ENCODE measurements around the gene PODXL2. TPM values are rescaled to one million over a fixed set of nuclear protein-coding genes. Genes with fewer than 3 reads are reported as not detected.

The PODXL2 gene
- total RNA-seq, 1 experiment from 2014 or later: 5.7 TPM

GRCh38 chr3:127678611-127679533 is 49.9 kb downstream of the PODXL2 start:
- H3K4me3 ChIP-seq (replicated peaks in 1 of 2; ENCODE audit: low read depth in 1 of 2, low read length in 2 of 2): no peak overlapping the region
- H2AFZ ChIP-seq (ENCODE audit: low read depth, low read length, poor library complexity, severe bottlenecking): no peak overlapping the region
- no peaks in the 10 kb centered on the region for H3K36me3 ChIP-seq (ENCODE audit: control insufficient read depth in 1 of 2, insufficient read depth in 2 of 2, low read length in 2 of 2)
- no peaks in the 10 kb centered on the region for H3K9me2 ChIP-seq (ENCODE audit: insufficient read depth)
- no peak overlapping the region for H3K9ac ChIP-seq (ENCODE audit: low read length)
- ChIA-PET CTCF (interaction anchor here (0.9 kb wide), 1 partner anchor 12 kb away, joined by 3 read pairs; no protein-coding TSS in a partner anchor), POLR2A (no interaction called here), RAD21 (ENCODE audit: low non-redundant PET in 1 of 2, low total read pairs in 2 of 2, uncharacterized antibody in 2 of 2, unreplicated experiment in 2 of 2) (no interaction called here)
- no peaks in the 10 kb centered on the region for H3K27me3 ChIP-seq (ENCODE audit: insufficient read depth, low read length)
- peaks cover 0 to 2% of the 10 kb centered on the region in 2 experiments; a peak in 1 of 4 replicates for H3K4me1 ChIP-seq (ENCODE audit: control insufficient read depth in 1 of 2, insufficient read depth in 2 of 2, low read length in 2 of 2)
- no peaks in the 10 kb centered on the region for H4K20me1 ChIP-seq (ENCODE audit: insufficient read depth)
- DNase-seq (ENCODE audit: low read depth, low spot score): no peak
- intact Hi-C loops (cut with micrococcal nuclease): no loop called here
- H3K4me2 ChIP-seq (ENCODE audit: low read length): no peak overlapping the region
- H3K9me3 ChIP-seq (ENCODE audit: control insufficient read depth in 1 of 2, insufficient read depth in 1 of 2, low read depth in 1 of 2, low read length in 2 of 2): no peaks in the 10 kb centered on the region
- H3K27ac ChIP-seq (ENCODE audit: low read depth, low read length): no peak overlapping the region
- H3K79me2 ChIP-seq (ENCODE audit: insufficient read depth, low read length): no peaks in the 10 kb centered on the region
- BruUV-seq (replicated peaks): no TSS peak
- TF ChIP-seq ZNF274 (IDR thresholded peaks at IDR 0.05; ENCODE audit: low read depth, low read length) (no peak), SIN3A (IDR thresholded peaks at IDR 0.05; ENCODE audit: low read depth) (no peak), TCF7L2 (IDR thresholded peaks at IDR 0.05; ENCODE audit: borderline replicate concordance, extremely low read depth, insufficient read depth, insufficient read length) (no peak), POLR2A (IDR thresholded peaks at IDR 0.05; ENCODE audit: borderline replicate concordance, extremely low read depth, insufficient read depth, insufficient read length) (no peak)
- no peak for ATAC-seq

- no peak for ATAC-seq
- ChIA-PET CTCF (interaction anchor here (0.7 to 0.9 kb wide), 2 partner anchors 11 to 14 kb away, joined by 3 read pairs; no protein-coding TSS in a partner anchor), RAD21 (ENCODE audit: low non-redundant PET in 1 of 2, low total read pairs in 2 of 2, uncharacterized antibody in 2 of 2, unreplicated experiment in 2 of 2) (no interaction called here), POLR2A (no interaction called here)
- no peaks in the 10 kb centered on the region for H3K79me2 ChIP-seq (ENCODE audit: insufficient read depth, low read length)
- H3K4me1 ChIP-seq (ENCODE audit: control insufficient read depth in 1 of 2, insufficient read depth in 2 of 2, low read length in 2 of 2): no peaks in the 10 kb centered on the region
- H4K20me1 ChIP-seq (ENCODE audit: insufficient read depth): no peaks in the 10 kb centered on the region
- BruUV-seq (replicated peaks): no TSS peak
- H3K36me3 ChIP-seq (ENCODE audit: control insufficient read depth in 1 of 2, insufficient read depth in 2 of 2, low read length in 2 of 2): no peaks in the 10 kb centered on the region
- H3K9me3 ChIP-seq (ENCODE audit: control insufficient read depth in 1 of 2, insufficient read depth in 1 of 2, low read depth in 1 of 2, low read length in 2 of 2): no peaks in the 10 kb centered on the region
- no peak overlapping the region for H3K4me3 ChIP-seq (replicated peaks in 1 of 2; ENCODE audit: low read depth in 1 of 2, low read length in 2 of 2)
- no peak overlapping the region for H3K4me2 ChIP-seq (ENCODE audit: low read length)
- intact Hi-C loops (cut with micrococcal nuclease): no loop called here
- no peak overlapping the region for H3K27ac ChIP-seq (ENCODE audit: low read depth, low read length)
- no peak overlapping the region for H2AFZ ChIP-seq (ENCODE audit: low read depth, low read length, poor library complexity, severe bottlenecking)
- no peak overlapping the region for H3K9ac ChIP-seq (ENCODE audit: low read length)
- no peaks in the 10 kb centered on the region for H3K27me3 ChIP-seq (ENCODE audit: insufficient read depth, low read length)
- H3K9me2 ChIP-seq (ENCODE audit: insufficient read depth): no peaks in the 10 kb centered on the region
- TF ChIP-seq POLR2AphosphoS5 (IDR thresholded peaks at IDR 0.05; ENCODE audit: low read depth, low read length) (no peak), SP1 (IDR thresholded peaks at IDR 0.05; ENCODE audit: low read depth) (no peak)
- DNase-seq (ENCODE audit: low read depth, low spot score): no peak
Observed at GRCh38 chr3:127679534-127680145, 50.7 kb downstream of the PODXL2 start.
